ENCODE data around the gene PDE2A.

GRCh38 chr11:72673284-72673942 is 809 bp downstream of the PDE2A start:
- TF ChIP-seq, protein P1, sequence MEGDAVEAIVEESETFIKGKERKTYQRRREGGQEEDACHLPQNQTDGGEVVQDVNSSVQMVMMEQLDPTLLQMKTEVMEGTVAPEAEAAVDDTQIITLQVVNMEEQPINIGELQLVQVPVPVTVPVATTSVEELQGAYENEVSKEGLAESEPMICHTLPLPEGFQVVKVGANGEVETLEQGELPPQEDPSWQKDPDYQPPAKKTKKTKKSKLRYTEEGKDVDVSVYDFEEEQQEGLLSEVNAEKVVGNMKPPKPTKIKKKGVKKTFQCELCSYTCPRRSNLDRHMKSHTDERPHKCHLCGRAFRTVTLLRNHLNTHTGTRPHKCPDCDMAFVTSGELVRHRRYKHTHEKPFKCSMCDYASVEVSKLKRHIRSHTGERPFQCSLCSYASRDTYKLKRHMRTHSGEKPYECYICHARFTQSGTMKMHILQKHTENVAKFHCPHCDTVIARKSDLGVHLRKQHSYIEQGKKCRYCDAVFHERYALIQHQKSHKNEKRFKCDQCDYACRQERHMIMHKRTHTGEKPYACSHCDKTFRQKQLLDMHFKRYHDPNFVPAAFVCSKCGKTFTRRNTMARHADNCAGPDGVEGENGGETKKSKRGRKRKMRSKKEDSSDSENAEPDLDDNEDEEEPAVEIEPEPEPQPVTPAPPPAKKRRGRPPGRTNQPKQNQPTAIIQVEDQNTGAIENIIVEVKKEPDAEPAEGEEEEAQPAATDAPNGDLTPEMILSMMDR (optimal IDR thresholded peaks at IDR 0.05 in 1 of 3, IDR thresholded peaks at IDR 0.05 in 1 of 3, conservative IDR thresholded peaks at IDR 0.05 in 1 of 3; ENCODE audit: extremely low read depth in 1 of 3, insufficient read depth in 2 of 3, low read length in 3 of 3), result no peak
- TF ChIP-seq EZH2 (IDR thresholded peaks at IDR 0.05; ENCODE audit: low read length), result no peak
